KG1 (cell line): ENCODE results near the gene ALX3.
"Not testable (repeated sequence)": the region's sequence is repeated elsewhere in the genome, so short reads cannot be mapped to it uniquely, and the experiment has no call there.

Source experiments
- DNase-seq: peaks from one replicate; lab custom pipeline; 2025; lab: John Stamatoyannopoulos, UW

ALX3 gene

DNA sequence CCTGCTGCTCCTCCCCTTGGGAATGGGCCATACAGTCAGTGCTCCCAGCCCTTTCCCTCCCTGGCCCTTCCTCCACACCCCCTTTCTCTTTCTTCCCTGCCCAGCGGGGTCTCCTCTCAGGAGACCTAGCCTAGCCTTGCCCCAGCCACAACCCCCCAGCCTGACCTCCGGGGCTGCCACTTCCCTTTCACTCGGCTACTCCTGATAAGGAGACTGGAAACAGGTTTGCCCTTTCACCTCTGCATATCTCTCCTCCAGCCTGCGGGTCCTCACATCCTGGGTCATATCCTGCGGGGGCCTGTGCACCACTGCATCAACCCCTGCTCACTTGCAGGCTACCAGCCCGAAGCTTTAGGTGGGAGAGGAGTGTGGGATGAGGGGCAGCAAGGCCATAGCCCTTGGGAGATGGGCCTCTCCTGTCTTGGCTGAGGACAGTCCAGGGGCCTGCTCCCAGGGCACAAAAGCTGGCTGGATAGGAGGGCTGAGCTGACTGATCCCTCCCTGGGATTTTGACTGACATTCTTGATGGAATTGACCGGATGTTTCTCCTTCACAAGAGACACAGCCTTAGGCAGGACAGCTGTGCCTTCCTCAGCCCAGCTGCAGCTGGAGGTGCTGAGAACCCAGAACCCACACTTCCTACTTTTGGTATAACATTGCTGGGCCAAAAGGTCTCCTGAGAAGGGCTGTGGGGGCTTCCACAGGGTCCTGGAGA lies 19.2 kb upstream of the ALX3 start:
- DNase-seq, result no peak

DNA sequence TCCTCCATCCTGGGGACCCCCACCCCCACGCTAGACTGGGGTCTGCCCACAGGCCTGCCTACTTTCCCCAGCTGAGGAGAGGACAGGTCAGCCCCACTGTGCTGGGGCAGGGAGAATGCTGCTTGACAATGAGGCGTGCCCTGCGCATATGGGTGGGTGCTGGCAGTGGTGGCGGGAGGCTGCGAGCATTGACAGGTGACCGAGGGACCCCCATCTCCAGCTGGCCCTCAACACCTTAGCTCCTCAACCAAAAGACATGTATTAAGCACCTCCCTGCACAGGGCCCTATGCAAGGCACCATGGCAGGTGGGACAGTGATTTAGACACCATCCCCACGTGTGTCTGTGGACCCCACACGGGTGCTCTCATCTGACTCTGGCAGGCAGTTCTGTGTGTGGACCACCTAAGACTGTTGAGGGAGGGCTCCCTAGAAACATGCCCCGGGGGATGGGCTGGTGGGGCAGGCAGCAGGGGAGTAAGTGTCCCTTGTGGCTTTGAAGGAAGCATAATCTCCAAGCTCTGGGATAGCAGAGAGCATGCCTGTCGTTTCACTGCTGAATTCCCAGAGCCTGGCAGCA lies 18.4 kb upstream of the ALX3 start:
- no peak for DNase-seq

DNA sequence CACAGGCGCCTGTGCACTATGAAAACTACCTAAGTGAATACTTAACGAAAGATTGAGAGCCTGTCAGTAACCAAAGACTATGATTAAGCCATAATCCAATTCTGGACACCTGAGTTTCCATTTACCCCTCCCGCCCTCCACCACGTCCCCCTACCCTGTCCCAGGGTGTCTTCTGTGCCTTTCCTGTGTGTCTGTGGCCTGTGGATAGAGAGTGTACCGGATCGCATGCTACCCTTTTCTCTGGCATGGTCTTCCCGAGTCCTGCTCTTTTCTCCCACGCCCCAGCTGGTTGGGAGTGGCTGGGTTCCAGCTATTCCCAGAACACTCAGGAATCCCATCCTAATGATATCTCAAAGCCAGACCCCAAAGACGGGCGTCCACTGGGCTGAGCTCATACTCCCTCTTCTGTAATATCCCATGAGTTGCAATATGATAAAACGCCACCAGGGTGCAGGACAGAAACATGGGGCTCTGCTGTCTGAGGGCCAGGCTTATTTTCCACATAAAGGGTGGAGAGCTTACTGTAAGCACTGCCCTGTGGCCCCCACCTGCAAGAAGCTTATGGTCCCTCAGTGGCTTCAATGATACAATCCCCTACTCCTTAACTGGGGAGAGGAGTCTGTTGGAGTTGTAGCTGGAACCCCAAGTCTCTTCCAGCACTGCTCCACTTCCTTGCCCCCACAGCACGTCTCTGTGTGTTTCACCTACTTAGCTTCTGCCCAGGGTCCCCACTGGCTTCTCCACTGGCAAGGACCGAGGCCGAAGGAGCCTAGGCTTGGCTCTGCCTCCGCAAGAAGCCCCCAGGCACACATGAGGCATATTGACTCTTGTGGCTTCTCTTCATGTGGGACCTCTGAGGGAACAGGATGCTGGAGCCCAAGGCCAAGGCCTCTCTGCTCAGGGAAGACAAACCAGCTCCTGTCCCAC lies 17.6 kb upstream of the ALX3 start:
- DNase-seq, result peak; percentile 14

DNA sequence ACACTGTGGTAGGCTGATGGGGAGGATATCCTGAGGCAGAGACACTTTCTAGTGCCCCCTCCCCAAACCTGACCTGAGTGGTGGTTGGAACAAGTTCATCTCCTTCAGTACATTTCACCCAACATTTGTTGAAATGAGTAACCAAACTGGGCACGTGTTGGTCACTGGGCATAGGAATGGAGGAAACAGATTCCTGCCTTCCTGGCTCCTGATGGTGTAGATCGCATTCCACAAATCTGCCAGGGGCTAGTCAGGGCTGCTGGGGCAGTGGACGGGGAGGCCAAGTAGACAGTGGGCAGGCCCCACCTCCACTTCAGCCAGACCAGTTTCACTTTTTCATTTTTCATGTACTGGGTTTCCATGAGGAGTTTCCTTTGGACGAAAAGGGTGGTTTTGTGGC lies 16.5 kb upstream of the ALX3 start:
- no peak for DNase-seq

DNA sequence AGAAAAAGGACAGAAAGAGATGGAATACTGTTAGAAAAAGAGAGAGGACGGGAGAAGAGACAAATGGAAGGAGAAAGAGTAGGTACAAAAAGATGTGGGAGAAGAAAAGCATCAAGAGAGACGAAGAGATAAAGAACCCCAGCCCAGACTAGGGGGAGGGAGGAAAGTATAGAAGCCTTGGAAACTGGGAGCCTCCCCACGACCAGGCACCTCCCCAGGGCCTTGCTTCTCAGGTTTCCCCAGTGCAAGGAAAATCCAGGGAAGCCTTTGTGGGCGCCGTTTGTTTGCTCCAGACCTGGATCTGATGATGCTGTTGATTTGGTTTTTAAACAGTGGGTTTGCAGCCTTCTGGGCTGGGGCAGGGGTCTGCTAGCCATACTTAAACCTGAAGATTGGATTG lies 15.2 kb upstream of the ALX3 start:
- DNase-seq, result no peak

DNA sequence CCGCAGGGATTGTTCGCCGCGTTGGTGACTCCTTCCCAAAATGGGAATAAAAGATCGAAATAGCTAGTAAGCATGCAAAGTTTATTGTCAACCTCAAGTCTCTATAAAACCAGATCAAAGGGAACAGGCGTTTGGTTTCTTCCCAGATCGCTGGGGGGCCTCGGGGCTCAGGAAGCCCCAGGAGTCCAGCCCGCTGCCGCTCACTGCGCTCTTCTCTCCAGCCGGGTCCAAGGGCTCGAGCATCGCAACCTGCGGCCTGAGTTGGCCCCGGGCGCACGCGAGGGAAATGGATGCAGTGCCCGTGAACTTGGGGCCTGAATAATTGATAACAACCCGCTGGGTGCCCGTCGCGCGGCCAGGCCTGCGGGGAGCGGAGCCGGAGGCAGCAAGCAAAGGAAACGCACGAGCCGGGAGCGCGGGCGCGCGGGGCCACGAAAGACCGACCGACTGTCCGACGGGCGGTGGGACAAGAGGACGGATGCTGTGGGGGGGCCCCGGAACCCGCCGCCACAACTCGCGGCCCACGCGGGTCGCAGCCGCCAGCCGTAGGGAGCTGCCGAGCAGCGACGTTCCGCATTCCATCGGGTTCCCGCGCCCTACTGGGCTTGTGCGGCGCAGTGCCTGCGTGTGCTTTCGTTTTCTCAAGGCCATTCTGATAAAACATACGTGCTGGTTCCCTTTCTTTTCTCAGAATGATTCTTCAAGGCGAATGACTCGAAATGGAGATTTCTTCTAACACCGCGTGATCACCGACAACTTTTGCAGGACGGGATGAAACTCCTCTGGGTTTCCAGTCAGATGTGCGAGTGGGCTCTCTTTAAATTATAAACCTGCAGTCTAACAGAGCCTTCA lies 14.0 kb upstream of the ALX3 start:
- DNase-seq, result no peak

DNA sequence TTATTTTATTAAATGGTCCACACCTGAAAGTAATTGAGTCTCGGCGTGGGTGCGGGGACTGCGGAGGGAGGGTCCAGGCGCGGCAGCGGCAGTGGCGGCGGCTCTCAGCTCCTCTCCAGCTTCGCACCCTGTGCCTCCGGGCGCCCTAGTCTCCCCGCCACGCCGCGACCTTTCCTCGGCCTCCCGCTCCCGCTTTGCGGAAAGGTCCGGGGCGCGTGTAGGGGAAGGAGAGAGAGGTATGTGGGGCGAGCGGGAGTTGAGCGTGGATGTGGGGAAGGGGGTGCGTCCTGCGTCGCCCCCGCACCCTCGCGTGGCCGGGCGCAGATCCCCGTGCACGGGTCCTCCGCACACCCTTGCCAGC lies 13.4 kb upstream of the ALX3 start:
- DNase-seq, result no peak

DNA sequence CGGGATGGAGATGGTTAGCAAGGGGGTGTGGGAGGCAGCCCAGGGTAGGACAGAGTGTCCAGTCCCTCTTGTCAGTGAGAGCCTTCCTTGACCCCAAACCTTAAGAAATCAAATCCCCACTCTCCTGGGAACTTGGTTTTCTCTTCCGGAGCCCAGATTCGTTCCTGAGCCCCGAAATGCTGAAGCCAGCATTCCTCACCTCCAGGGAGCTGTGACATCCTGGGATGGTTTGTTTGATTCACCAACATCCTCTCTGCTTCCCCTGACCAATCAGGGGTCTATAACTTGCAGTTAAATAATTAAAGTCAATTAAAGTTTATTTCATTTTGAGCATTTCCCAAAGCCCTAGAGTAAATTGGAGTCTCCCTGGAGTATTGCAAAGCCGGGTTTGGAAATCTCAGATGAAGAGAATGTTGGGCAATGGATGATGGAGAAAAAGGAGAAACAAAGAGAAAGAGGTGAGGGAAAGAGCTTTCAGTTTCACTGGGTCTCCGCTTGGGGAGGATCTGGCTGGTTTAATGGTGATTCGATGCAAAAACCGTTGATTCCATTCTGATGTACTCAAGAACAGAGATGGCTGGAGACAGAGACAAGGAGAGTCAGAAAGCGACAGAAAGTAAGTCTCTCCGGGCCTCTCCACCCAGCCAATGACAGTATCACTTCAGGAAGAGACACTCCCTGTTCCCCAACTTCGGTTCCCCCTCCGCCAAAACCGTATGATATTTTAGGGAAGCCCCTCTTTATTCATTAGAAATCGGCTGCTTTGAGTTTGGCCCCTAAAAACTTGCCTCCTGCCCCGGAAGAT lies 12.8 kb upstream of the ALX3 start:
- DNase-seq, result no peak

DNA sequence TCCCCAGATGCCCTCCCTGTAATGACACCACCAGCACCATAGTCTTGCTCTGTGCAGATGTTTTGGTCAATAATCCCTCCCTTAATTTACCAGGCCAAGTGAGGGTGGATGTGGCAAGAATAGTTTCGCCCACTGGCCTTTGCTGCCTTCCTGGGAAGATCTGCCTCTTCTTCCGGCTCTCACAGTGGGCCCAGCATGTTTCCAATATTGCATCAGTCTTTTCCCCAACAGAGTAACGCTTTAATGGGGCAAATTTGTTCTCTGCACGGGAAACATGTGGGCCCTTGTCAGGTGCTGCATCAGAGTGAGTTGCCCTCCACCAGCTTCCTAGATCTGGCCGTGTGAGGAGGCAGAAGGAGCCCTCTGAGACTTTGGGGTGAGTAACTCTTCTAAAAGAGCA lies 12.0 kb upstream of the ALX3 start:
- DNase-seq, result no peak

DNA sequence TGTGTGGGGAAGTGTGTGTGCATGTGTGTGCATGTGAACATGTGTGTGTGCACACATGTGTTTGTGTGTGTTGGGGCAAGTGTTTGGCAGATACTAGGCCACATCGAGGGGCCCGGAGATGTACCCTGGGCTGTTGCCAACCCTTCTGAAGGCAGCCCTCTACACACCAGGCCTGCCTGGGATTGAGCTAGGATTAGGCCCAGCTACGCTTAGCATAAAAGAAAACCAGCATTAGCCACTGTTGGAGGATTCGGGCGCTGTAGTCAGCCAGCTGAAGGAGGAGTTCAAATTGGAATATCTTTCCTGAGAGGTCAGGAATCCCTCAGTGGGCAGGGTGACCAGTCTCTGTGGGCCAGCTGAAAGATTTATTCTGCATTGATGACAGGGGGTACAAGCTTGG lies 10.6 kb upstream of the ALX3 start:
- no peak for DNase-seq

DNA sequence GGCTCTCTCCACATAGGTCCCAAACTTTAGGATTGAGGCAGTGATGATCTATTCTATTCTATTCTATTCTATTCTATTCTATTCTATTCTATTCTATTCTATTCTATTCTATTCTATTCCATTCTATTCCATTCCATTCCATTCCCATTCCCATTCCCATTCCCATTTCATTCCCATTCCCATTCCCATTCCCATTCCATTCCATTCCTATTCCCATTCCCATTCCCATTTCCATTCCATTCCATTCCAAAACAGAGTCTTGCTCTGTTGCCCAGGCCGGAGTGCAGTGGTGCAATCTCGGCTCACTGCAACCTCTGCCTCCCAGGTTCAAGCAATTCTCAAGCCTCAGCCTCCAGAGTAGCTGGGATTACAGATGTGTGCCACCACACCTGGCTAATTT lies 9.5 kb upstream of the ALX3 start:
- not testable (repeated sequence) for DNase-seq

DNA sequence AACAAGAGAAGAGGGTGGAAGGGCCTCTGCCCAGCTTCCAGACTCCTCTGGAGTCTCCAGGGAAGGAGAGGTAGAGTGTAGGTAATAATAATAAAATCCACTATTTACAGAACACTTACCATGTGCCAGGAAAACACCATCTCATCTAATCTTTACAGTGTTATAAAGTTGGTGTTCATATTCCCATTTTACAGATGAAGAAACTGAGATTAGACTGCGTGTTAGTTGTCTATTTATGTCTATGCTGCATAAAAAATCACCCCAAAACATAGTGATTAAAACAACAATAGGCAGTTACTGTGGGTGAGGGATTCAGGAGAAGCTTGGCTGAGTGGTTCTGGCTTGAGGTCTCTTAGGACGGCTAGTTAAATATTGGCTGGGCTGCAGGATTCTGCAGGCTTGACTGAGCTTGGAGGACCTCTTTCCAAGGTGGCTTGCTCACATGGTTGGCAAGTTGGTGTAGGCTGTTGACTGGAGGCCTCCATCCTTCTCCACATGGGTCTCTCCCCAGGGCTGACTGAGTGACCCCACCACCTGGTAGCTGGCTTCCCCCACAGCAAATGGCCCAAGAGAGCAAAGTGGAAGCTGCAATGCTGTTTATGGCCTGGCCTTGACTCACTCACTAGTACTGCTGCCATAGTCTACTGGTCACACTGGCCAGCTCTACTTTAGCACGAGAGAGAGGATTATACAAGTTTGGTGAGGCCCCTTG lies 6.5 kb upstream of the ALX3 start:
- DNase-seq, result no peak

DNA sequence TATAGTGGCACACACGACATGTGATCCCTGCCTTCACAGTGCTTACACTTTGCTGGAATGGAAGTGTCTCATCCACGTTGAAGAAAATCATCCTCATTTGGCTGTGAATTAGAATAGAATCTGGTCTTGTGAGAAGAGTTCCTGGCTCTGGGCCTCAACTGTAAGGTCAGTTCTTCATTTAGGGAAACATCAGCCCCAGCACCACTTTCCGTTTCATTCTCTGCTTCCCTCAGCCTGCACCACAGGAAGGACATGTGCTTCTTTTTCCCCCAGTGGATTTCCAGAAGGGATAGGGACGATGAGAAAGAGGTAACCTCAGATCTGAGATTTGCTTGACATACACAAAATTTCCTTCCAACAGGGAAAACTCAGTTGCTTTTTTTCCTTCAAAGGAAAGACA lies 3.7 kb upstream of the ALX3 start:
- DNase-seq, result no peak

DNA sequence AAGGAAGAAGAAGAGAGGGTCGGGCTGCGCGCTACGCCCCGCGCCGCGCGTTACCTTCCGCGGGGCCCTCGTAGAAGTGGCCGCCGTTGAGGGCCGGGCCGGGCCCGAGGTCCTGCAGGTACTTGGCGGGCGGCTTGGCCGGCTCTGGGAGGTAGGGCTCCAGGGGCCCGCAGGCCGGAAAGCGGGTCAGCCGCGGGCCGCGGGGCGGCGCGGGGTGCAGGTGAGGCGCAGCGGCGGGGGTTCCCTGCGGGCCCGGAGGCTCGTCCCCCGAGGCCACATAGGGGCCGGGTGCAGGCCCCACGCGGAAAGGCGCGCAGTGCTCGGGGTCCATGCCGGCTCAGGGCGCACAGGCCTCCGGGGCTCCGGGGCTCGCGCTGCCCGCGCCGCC lies 196 bp downstream of the ALX3 start:
- no peak for DNase-seq

DNA sequence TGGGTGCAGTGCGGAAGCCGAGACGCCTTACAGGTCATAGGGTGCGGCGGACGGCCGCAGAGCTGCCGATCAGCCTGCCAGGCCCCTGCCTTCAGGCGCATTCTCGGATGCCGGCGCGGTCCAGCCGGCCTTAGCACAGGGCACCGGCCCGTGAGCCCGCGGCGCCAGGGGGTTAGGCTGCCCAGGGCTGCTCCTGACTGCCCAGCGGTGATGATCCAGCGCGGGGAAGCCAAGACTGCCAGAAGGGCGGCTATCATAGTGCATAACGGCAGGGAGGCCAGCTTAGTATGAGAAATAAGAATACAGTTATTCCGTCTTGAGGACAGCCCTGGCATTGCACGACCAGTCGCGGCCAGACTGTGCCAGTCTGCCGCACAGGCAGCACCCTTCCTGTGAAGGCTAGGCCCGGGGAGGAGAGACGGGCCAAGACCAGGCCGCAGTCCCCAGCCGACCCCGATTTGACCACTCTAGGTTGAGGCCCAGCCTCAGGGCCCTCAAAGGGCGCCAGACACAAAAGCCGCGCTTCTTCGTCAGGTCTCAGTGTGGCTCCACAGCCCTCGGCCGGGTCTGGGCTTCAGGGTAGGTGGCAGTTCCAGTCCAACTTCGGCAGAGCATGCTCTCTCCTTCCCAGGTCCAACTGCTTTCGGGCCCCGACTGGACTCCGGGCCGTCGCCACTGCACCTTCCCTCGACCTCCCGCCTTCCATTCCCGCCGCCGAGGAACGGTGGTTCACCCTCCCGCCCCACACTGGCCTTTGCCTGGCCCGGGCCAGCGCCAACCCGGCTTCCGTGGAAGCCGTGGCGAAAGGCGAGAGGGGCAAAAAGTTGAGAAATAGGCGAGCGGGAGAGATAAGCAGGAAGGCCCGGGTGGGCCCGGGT lies 829 bp downstream of the ALX3 start:
- no peak for DNase-seq

DNA sequence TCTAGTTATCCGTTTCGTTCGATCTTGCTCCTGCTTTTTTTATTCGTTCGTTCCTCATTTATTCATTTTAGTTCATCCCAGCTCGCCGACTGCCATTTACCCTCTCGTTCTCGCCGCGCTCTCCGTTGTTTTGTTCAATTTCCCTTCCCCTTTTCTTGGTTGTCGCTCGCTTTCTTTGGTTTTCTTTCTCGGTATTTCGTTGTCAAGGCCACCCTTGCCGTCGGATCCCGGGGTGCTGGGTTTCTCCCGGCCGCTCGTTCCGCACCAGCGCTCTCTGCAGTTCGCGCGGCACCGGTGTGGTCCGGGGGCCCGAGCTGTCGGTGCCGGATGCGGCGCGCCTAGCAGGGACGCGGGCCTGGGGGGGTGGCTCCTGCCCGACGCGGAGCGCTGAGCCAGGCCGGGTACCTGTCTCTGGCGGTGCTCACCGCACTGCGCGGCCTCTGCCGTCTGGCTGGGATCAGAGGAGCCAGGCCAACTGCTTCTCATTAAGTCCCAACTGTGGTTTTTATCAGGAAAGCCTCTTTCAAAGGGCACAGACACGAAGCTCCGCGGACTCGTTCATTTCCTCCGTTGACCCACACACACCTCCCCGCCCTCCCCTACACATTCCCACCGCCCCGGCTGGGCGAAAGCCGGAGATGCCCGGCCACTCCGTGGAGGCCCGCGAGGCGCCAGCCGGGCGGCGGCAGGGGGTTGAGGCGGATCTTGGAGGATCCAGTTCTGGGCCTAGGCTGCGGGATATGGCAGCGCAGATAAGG lies 1.6 kb downstream of the ALX3 start:
- no peak for DNase-seq

DNA sequence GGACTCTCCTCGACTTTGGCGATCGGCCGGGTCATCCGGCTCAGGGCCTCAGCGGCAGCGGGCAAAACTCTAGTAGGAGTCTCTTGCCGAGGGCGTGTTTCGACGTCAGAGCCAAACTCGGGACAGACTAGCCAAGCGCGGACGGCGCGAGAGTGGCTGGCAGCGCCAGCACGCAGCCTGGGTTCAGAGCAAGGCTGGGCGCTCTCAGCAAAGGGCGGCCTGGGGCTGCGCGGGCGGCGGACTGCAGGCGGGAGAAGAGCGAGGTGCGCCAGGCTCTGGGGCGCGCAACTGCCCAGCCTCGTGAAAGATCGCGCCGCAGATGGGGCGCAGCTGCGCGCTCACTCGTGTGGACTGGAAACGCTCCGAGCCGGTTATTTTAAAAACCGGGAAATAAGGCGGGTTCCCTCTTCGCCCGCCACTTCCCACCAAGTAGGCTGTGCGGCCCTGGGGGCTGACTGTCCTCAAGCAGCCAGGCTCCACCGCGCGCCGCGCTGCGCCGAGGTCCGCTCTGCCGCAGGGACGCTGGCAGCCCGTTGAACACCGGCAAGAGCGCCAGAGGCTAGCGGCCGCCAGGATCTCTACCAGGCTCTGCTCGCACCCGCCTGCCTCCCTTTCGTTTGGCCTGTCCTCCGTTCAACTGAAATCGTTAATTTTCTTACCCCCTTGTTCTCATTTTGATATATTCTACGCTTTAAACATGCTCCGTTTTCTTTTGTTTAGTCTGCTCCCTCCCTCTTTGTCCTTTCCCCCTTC lies 2.4 kb downstream of the ALX3 start:
- DNase-seq, result no peak

DNA sequence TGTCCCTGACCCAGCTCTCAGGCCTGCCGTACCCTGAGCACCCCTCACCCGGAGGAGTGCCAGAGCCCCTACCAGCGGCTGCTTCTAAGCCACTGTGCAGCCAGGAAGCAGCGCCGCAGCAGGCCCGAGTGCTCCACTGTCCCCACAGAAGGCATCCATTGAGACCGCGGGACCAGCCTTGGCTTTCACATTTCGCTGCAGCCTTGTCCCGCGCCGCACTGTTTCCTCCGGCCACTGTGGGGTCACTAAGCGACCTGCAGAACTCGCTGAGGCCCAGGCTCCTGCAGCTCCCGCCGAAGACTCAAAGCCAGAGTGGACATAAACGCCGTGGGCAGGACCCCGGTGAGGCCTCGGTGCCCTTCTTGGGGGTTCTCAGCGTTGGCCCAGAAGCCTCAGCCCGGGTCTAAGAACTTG lies 3.0 kb downstream of the ALX3 start:
- DNase-seq, result no peak
